GM03348 (cell line): Measurements from ENCODE around the gene CUTA.

ENCODE experiments used
- DNase-seq: peaks from one replicate; pipeline ENCODE4 v3.0.0; 2012; ENCODE audit warnings: low spot score

CUTA gene

GRCh38 chr6:33439956-33440648 is 22.2 kb upstream of the CUTA start:
- no peak for DNase-seq

GRCh38 chr6:33438978-33439594 is 21.2 kb upstream of the CUTA start:
- DNase-seq, result no peak

GRCh38 chr6:33437666-33438065 is 19.8 kb upstream of the CUTA start:
- DNase-seq, result no peak

GRCh38 chr6:33434961-33435360 is 17.1 kb upstream of the CUTA start:
- no peak for DNase-seq

GRCh38 chr6:33433544-33434191 is 15.8 kb upstream of the CUTA start:
- no peak for DNase-seq

- DNase-seq, result no peak
Measured at GRCh38 chr6:33433001-33433543, 15.2 kb upstream of the CUTA start.

GRCh38 chr6:33432546-33432945 is 14.6 kb upstream of the CUTA start:
- no peak for DNase-seq

- DNase-seq, result no peak
Measured at GRCh38 chr6:33431880-33432541, 14.1 kb upstream of the CUTA start.

GRCh38 chr6:33430991-33431879 is 13.3 kb upstream of the CUTA start:
- peak; percentile 68 for DNase-seq

GRCh38 chr6:33430334-33430733 is 12.4 kb upstream of the CUTA start:
- DNase-seq, result no peak

GRCh38 chr6:33429750-33430052 is 11.8 kb upstream of the CUTA start:
- DNase-seq, result no peak

- no peak for DNase-seq
Measured at GRCh38 chr6:33428966-33429749, 11.3 kb upstream of the CUTA start.

GRCh38 chr6:33428224-33428965 is 10.5 kb upstream of the CUTA start:
- DNase-seq, result peak; percentile 49

- peak; percentile 80 for DNase-seq
Measured at GRCh38 chr6:33427585-33428223, 9.8 kb upstream of the CUTA start.

GRCh38 chr6:33426590-33427511 is 8.9 kb upstream of the CUTA start:
- DNase-seq, result no peak

GRCh38 chr6:33425668-33426577 is 8.0 kb upstream of the CUTA start:
- DNase-seq, result peak; percentile 91

- DNase-seq, result peak; percentile 29
Measured at GRCh38 chr6:33424855-33425667, 7.2 kb upstream of the CUTA start.
